Calu3 (cell line): ENCODE results near the gene CLEC10A. TPM values are rescaled to one million over a fixed set of nuclear protein-coding genes. Genes with fewer than 3 reads are reported as not detected.

Experiments used
- BruUV-seq: library from RNA; stranded (reverse); fragments of 400-500 nt; replicated peaks from 2 replicates; lab custom pipeline; 2021; lab: Mats Ljungman, UMichigan
- CTCF ChIA-PET: fragments of 300-600 bp; sonication (Branson Sonifier 250); formaldehyde crosslinking; loops from one replicate; lab custom pipeline; 2022; ENCODE audit warnings: antibody characterized with exemption; lab: Charles Lee
- DNase-seq: peaks from one replicate; pipeline ENCODE4 v3.0.0; 2022
- H3K27ac Mint-ChIP-seq: one replicate; pipeline ENCODE4 v1.8.0; 2022; ENCODE audit warnings: mixed read lengths; ENCODE audit not compliant: unreplicated experiment
- H3K27me3 Mint-ChIP-seq: one replicate; pipeline ENCODE4 v1.8.0; 2022; ENCODE audit warnings: mixed read lengths; ENCODE audit not compliant: unreplicated experiment
- H3K36me3 Mint-ChIP-seq: one replicate; pipeline ENCODE4 v1.8.0; 2022; ENCODE audit warnings: mild to moderate bottlenecking, moderate library complexity, mixed read lengths; ENCODE audit not compliant: insufficient read depth, unreplicated experiment
- H3K4me1 Mint-ChIP-seq: one replicate; pipeline ENCODE4 v1.8.0; 2022; ENCODE audit warnings: mild to moderate bottlenecking, low read depth, mixed read lengths; ENCODE audit not compliant: unreplicated experiment
- H3K4me3 Mint-ChIP-seq: one replicate; pipeline ENCODE4 v1.8.0; 2022; ENCODE audit warnings: mild to moderate bottlenecking, low read depth, moderate library complexity, mixed read lengths; ENCODE audit not compliant: unreplicated experiment
- H3K9me3 Mint-ChIP-seq: one replicate; pipeline ENCODE4 v1.8.0; 2022; ENCODE audit warnings: low read depth, mixed read lengths; ENCODE audit not compliant: unreplicated experiment
- intact Hi-C: fragments of 100-400 bp; cut with micrococcal nuclease; formaldehyde crosslinking; loops from one replicate; pipeline ENCODE4 v1.10.0; 2022; ENCODE audit not compliant: unreplicated experiment
- total RNA-seq: library from RNA; stranded (reverse); gene quantifications from 2 replicates; pipeline ENCODE4 v1.2.3, GENCODE V29; 2022
- TF ChIP-seq, protein P1 (sequence below): fragments of 200-600 bp; IDR thresholded peaks from one replicate; pipeline ENCODE4 v1.8.0; 2022; ENCODE audit warnings: antibody characterized with exemption; ENCODE audit not compliant: unreplicated experiment

The CLEC10A gene
- total RNA-seq, 1 experiment from 2014 or later, result not detected

DNA sequence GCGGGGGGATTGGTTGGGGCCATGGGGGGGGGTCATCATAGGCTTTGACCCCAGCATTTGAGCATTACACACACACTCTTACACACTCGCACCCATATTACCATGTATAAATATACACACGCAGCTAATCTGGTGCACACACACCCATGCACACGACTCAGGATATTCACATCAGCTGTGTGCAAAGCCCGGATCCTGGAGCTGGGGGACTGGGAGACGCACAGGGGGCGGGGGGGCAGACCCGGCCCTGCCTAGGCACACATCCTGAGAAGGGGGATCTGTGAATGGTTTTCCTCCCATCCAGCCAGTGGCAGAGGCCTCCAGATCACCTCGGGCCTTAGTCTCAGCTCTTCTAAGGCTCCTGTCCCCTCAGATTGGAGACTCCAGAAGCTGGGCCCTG, 28.9 kb upstream of the CLEC10A start:
- Mint-ChIP-seq H3K27ac (no peak overlapping the region), H3K9me3 (no peaks in the 10 kb centered on the region), H3K27me3 (peaks cover under 1% of the 10 kb centered on the region), H3K4me1 (no peaks in the 10 kb centered on the region), H3K36me3 (no peaks in the 10 kb centered on the region), H3K4me3 (no peak overlapping the region)
- TF ChIP-seq, protein P1, sequence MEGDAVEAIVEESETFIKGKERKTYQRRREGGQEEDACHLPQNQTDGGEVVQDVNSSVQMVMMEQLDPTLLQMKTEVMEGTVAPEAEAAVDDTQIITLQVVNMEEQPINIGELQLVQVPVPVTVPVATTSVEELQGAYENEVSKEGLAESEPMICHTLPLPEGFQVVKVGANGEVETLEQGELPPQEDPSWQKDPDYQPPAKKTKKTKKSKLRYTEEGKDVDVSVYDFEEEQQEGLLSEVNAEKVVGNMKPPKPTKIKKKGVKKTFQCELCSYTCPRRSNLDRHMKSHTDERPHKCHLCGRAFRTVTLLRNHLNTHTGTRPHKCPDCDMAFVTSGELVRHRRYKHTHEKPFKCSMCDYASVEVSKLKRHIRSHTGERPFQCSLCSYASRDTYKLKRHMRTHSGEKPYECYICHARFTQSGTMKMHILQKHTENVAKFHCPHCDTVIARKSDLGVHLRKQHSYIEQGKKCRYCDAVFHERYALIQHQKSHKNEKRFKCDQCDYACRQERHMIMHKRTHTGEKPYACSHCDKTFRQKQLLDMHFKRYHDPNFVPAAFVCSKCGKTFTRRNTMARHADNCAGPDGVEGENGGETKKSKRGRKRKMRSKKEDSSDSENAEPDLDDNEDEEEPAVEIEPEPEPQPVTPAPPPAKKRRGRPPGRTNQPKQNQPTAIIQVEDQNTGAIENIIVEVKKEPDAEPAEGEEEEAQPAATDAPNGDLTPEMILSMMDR, result no peak
- no peak for DNase-seq
- intact Hi-C loops, result no loop called here
- CTCF ChIA-PET, result interaction anchor here (1.1 kb wide), 1 partner anchor 9 kb away, joined by 3 read pairs; no protein-coding TSS in a partner anchor
- BruUV-seq, result no TSS peak

DNA sequence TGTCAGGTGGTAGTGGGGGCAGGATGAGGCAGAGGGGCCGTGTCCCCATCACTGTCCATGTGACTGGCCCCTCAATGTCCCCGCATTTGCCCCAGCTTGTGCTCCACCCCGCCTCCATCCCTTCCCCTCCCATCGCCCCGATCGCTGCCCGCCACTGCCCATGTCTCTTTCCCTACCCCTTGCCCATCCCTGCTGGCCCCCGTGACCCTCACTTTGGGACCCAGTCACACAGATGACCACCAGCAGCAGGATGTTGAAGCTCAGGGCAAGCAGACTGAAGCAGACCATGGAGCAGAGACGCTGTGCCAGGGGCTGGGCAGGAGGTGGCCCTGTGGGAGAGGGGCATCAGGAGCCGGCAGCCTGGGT, 28.5 kb upstream of the CLEC10A start:
- DNase-seq, result no peak
- no TSS peak for BruUV-seq
- CTCF ChIA-PET, result interaction anchor here (1.1 kb wide), 1 partner anchor 8 kb away, joined by 3 read pairs; no protein-coding TSS in a partner anchor
- no peaks in the 10 kb centered on the region for H3K36me3 Mint-ChIP-seq
- intact Hi-C loops, result no loop called here
- peaks cover 5% of the 10 kb centered on the region for H3K27me3 Mint-ChIP-seq
- TF ChIP-seq, protein P1, result no peak
- H3K4me3 Mint-ChIP-seq, result no peak overlapping the region
- no peaks in the 10 kb centered on the region for H3K9me3 Mint-ChIP-seq
- H3K27ac Mint-ChIP-seq, result no peak overlapping the region
- H3K4me1 Mint-ChIP-seq, result no peaks in the 10 kb centered on the region

DNA sequence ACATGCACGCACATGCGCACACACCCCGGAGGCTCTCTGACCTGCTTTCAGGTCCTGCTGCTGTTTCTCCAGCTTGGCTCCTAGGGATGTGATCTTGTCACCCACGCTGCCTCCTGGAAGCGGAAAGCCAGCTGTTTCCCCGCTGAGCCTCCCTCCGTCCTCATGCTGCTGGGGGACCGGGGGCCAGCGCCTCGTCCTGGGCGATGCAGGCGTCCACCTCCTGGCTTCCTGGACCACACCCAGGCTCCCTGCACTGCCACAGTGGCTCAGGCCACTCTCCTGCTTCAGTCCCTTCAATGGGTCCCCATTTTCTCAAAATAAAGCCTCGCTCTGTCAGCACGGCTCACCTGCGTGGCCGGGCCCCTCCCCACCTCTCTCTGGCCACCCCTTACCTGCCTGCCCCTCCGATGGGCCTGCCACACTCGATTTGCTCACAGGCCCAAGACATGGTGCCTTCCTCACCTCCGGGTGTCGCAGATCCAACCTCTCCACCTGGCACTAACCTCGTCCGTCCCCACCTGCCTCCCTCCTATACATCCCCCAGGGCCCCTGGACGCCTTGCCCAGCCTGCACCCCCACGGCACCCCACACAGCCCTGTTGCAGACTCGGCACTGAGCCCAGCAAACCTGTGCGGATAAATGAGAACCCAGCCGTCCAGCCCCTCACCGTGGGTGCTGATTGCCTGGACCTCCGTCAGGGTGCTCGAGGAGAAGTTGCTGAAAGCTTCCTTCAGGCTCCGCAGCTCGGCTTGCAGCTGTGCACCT, 27.9 kb upstream of the CLEC10A start:
- H3K27ac Mint-ChIP-seq, result no peak overlapping the region
- DNase-seq, result no peak
- CTCF ChIA-PET, result no interaction called here
- H3K36me3 Mint-ChIP-seq, result no peaks in the 10 kb centered on the region
- H3K27me3 Mint-ChIP-seq, result peaks cover 10% of the 10 kb centered on the region
- no peaks in the 10 kb centered on the region for H3K4me1 Mint-ChIP-seq
- BruUV-seq, result no TSS peak
- intact Hi-C loops, result no loop called here
- TF ChIP-seq, protein P1, result no peak
- no peaks in the 10 kb centered on the region for H3K9me3 Mint-ChIP-seq
- no peak overlapping the region for H3K4me3 Mint-ChIP-seq

DNA sequence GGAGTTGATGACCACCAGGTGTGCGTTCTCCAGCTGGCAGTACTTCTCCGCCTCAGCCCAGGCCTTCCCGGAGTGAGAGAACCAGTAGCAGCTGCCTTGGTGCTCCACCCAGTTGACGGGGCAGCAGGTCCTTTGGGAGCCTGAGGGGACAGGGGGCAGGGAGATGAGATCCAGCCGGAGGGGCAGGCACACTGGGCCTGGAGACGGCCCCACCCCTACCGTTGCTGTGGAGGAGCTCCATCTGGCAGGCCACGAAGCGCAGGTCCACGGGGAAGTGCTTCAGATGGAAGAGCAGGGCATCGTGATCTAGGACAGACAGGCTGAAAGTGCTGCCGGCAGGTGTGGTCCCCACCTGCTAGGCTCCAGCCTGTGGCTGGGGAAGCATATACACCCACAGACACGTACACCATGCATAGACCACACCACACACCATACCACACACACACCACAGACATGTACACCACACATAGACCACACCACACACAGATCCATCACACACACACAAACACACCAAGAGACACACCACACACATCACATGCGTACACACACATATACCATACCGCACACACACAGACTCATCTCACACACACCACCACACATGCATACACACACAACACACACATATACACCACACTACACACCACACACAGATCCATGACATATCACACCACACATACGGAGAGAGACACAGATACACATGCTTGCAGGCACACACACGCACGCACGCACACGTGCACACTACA, 27.1 kb upstream of the CLEC10A start:
- Mint-ChIP-seq H3K4me3 (no peak overlapping the region), H3K36me3 (no peaks in the 10 kb centered on the region), H3K27me3 (peaks cover 18% of the 10 kb centered on the region), H3K9me3 (no peaks in the 10 kb centered on the region), H3K4me1 (no peaks in the 10 kb centered on the region), H3K27ac (no peak overlapping the region)
- intact Hi-C loops, result no loop called here
- no TSS peak for BruUV-seq
- TF ChIP-seq, protein P1, result no peak
- CTCF ChIA-PET, result no interaction called here
- no peak for DNase-seq
